Ovary (tissue), 3 donors: ENCODE data around the gene CTNNA3.

Experiments
- EP300 ChIP-seq: sonication (generic); formaldehyde crosslinking; IDR thresholded peaks from one replicate; pipeline ENCODE4 v1.6.1; 2017; ENCODE audit warnings: antibody characterized with exemption
- POLR2A ChIP-seq: fragments of 450-650 bp; IDR thresholded peaks from one replicate; pipeline ENCODE4 v1.6.1; 2017; ENCODE audit warnings: antibody characterized with exemption, mild to moderate bottlenecking, moderate library complexity
- TF ChIP-seq, protein P1 (sequence below), 3 donors: fragments of 450-650 bp in 2 of 3; fragments of 200-600 bp in 1 of 3; IDR thresholded peaks; one replicate each; pipeline versions ENCODE4 v1.5.1 to v1.8.0; 2016 to 2022; ENCODE audit warnings: antibody characterized with exemption in 3 of 3, mild to moderate bottlenecking in 1 of 3
- donor health status: DM: no; HTN: no; CAD: no.

DNA sequence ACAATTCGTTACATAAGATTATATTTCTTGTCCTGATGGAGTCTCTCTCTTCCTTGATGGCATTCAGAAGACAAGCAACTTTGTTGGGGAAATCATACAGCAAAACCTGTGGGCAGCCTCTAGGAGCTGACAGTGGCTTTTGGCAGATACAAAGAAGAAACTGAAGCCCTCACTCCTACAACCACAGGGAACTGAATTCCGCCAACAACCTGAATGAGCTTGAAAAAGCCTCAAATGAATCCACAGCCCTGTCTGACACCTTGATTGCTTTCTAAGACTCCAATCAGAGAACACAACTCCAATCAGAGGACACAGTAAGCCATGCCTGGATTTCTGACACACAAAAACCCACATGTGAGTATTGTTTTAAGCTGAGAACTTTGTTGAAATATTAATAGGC is 1346.9 kb downstream of the CTNNA3 start:
- no peak for TF ChIP-seq POLR2A
- TF ChIP-seq, protein P1, sequence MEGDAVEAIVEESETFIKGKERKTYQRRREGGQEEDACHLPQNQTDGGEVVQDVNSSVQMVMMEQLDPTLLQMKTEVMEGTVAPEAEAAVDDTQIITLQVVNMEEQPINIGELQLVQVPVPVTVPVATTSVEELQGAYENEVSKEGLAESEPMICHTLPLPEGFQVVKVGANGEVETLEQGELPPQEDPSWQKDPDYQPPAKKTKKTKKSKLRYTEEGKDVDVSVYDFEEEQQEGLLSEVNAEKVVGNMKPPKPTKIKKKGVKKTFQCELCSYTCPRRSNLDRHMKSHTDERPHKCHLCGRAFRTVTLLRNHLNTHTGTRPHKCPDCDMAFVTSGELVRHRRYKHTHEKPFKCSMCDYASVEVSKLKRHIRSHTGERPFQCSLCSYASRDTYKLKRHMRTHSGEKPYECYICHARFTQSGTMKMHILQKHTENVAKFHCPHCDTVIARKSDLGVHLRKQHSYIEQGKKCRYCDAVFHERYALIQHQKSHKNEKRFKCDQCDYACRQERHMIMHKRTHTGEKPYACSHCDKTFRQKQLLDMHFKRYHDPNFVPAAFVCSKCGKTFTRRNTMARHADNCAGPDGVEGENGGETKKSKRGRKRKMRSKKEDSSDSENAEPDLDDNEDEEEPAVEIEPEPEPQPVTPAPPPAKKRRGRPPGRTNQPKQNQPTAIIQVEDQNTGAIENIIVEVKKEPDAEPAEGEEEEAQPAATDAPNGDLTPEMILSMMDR (IDR thresholded peaks at IDR 0.05), result no peak
- no peak for TF ChIP-seq EP300
